Measurements from ENCODE around the gene ST3GAL2. TPM values are rescaled to one million over a fixed set of nuclear protein-coding genes. Genes with fewer than 3 reads are reported as not detected.
A peak's percentile ranks its signal among the peaks of the same experiment; 100 is the strongest.

ST3GAL2 gene
- total and polyA plus RNA-seq, 9 of the 15 experiments (the other 6 are each of a cell fraction or from before 2014, with no cell fraction given) = 1.5 to 108 (median 34.3) TPM

GRCh38 chr16:70419384-70420327 is 19.2 kb downstream of the ST3GAL2 start (continued):
- TF ChIP-seq RBM39 (optimal IDR thresholded peaks at IDR 0.05; ENCODE audit: low read depth, low read length) = no peak
- TF ChIP-seq ARNT (IDR thresholded peaks at IDR 0.05) = no peak
- TF ChIP-seq XRCC3 (IDR thresholded peaks at IDR 0.05) = no peak
- no peak for TF ChIP-seq NUFIP1 (IDR thresholded peaks at IDR 0.05; ENCODE audit: partially characterized antibody)
- no peak for TF ChIP-seq PREB (CRISPR knock-in tag; IDR thresholded peaks at IDR 0.05)
- no peak for TF ChIP-seq BHLHE40 (IDR thresholded peaks at IDR 0.05; ENCODE audit: low read length)
- TF ChIP-seq KLF1 (tag; IDR thresholded peaks at IDR 0.05) = no peak
- TF ChIP-seq PURB (CRISPR knock-in tag; IDR thresholded peaks at IDR 0.05; ENCODE audit: low read depth) = no peak
- peak; percentile 71 for TF ChIP-seq ZNF384 (IDR thresholded peaks at IDR 0.05; ENCODE audit: low read depth, low read length)
- no peak for TF ChIP-seq ZNF740 (CRISPR knock-in tag; IDR thresholded peaks at IDR 0.05)
- 0 out of 4 replicates have a peak, but pooled peaks of 1 of the 2 experiments have one; percentile 2 for TF ChIP-seq ZNF740 (tag; IDR thresholded peaks at IDR 0.05)
- no peak for TF ChIP-seq CREM (IDR thresholded peaks at IDR 0.05; ENCODE audit: low read depth)
- TF ChIP-seq NR2F6 (CRISPR knock-in tag; IDR thresholded peaks at IDR 0.05) = no peak
- TF ChIP-seq NCOA1 (IDR thresholded peaks at IDR 0.05; ENCODE audit: low read depth) = no peak
- peak; percentile 27; the same call in 1 of the 2 replicates for TF ChIP-seq RBFOX2 (IDR thresholded peaks at IDR 0.05; ENCODE audit: low read depth, low read length)
- TF ChIP-seq MAZ (CRISPR knock-in tag; conservative IDR thresholded peaks at IDR 0.05 in 1 of 2, IDR thresholded peaks at IDR 0.05 in 1 of 2) = no peak
- TF ChIP-seq ZNF140 (CRISPR knock-in tag; IDR thresholded peaks at IDR 0.05) = no peak
- TF ChIP-seq ZFX (CRISPR knock-in tag; IDR thresholded peaks at IDR 0.05) = no peak

Measured in K562 (cell line).